HG02973 (cell line): ENCODE data around the gene SLC38A3.

ENCODE experiments used
- ATAC-seq: cut with Tn5 transposase; IDR thresholded peaks from one replicate; pipeline ENCODE4 v1.9.1; 2021; ENCODE audit warnings: moderate library complexity; ENCODE audit not compliant: unreplicated experiment

The SLC38A3 gene

GRCh38 chr3:50264383-50264963 lies 59.4 kb downstream of the SLC38A3 start:
- no peak for ATAC-seq

DNA sequence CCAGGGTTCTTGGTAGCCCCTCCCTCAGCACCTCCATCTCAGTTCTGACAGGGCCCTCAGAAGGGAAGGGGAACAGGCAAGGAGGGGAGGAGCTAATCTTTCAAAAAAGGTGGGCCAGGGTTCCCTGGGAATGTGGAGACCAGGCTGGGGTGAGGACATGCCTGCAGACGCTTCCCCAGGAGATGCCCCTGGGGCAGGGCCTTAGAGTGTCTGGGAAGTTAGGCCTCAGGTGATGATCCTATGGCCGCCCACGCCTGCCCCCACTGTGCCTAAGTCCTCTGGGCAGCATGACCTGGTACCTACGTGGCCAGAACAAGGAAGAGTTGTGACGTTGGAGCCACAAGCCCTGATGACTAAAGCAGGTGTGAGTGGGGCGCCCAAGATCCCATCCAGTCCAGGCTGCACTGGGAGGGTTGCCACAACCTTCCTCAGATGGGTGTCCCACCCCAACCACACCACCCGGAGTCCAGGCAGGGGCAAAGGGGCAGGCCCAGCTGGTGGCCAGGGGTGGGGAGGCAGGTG lies 60.0 kb downstream of the SLC38A3 start:
- ATAC-seq = no peak

GRCh38 chr3:50265571-50265970 lies 60.5 kb downstream of the SLC38A3 start:
- ATAC-seq = no peak

- no peak for ATAC-seq
Observed at GRCh38 chr3:50266017-50266416, 60.9 kb downstream of the SLC38A3 start.

GRCh38 chr3:50266836-50267235 lies 61.8 kb downstream of the SLC38A3 start:
- ATAC-seq = no peak

GRCh38 chr3:50267280-50267913 lies 62.3 kb downstream of the SLC38A3 start:
- no peak for ATAC-seq

DNA sequence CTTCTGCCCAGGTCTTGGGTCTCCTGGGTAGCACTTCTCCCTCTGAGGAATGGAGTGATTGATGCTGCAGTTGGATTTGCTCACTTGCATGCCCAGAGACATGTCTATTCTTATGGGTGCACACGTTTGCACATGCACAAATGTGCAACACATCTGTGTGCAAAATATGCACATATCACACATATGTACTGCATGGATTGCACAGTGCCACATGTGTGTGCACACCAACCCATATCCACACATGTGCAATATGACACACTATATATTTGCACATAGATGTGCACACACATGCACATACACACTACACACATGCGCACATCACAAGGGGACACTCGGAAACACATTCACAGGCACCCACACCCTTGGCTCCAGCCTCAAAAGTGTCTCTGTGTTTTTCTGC lies 63.2 kb downstream of the SLC38A3 start:
- ATAC-seq = no peak

DNA sequence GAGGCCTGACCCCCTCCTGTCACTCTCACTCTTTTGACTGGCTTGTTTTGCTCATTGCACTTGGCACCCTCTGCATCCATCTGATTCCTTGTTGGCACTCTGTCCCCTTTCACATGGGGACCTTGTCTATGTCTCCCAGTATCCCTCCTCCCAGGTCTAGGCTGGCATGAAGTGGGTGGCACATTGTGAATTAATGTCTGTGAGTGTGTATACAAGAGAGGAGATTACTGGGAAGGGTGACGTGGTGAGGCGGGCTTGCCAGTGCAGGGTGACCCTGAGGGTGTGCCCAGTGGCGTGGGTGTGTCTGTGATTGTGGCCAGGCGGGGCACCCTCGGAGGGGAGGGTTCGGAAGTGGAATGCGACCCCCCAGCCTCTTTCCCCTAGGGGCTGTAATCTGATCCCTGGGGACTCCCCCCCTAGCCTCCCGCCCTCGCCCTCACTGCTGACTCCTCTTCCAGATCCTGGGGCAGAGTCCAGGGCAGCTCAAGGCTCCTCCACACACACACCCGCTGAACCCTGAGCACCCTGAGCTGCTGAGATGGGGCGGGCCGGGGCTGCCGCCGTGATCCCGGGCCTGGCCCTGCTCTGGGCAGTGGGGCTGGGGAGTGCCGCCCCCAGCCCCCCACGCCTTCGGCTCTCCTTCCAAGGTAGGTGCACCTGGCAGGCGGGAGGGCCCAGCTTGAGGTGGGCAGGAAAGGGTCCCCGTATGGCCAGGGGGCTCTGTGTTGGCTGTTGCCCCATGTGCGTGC lies 63.8 kb downstream of the SLC38A3 start, which contains the start of gene SEMA3B:
Gene SEMA3B, plus strand, starts transcription at position 445 of the 749 bp plus-strand sequence. Its CDS starts 94 bp downstream, at position 539.
- no peak for ATAC-seq

- ATAC-seq = no peak
Observed at GRCh38 chr3:50269460-50269859, 64.4 kb downstream of the SLC38A3 start.

GRCh38 chr3:50269977-50270413 lies 64.9 kb downstream of the SLC38A3 start:
- no peak for ATAC-seq

GRCh38 chr3:50270422-50271224 lies 65.6 kb downstream of the SLC38A3 start:
- no peak for ATAC-seq
